CD4-positive, alpha-beta T cell treated with Interleukin-1 beta for 1 hour (primary cell): ENCODE data around the gene POU3F1.

ENCODE experiments used
- DNase-seq, 2 donors: peaks; one replicate each; pipeline ENCODE4 v3.0.0-alpha.2; 2020 to 2022

Gene POU3F1

GRCh38 chr1:38046333-38046883 lies at the start of gene POU3F1:
Gene POU3F1 (minus strand): TSS chr1:38046793. CDS start chr1:38046743, 50 bp downstream.
- peak in 1 of 2 donors; percentile 27 for DNase-seq

GRCh38 chr1:38095454-38095931 lies 48.9 kb upstream of the POU3F1 start:
- no peak for DNase-seq

GRCh38 chr1:38094711-38095290 lies 48.2 kb upstream of the POU3F1 start:
- DNase-seq: no peak

- DNase-seq: no peak
Observed at GRCh38 chr1:38093569-38094520, 47.3 kb upstream of the POU3F1 start.

- DNase-seq: no peak
Observed at GRCh38 chr1:38092256-38092655, 45.7 kb upstream of the POU3F1 start.

GRCh38 chr1:38090796-38091195 lies 44.2 kb upstream of the POU3F1 start:
- no peak for DNase-seq

GRCh38 chr1:38089712-38090360 lies 43.2 kb upstream of the POU3F1 start:
- DNase-seq: no peak

- no peak for DNase-seq
Observed at GRCh38 chr1:38088791-38089190, 42.2 kb upstream of the POU3F1 start.

- DNase-seq: no peak
Observed at GRCh38 chr1:38088366-38088765, 41.8 kb upstream of the POU3F1 start.

GRCh38 chr1:38087676-38088075 lies 41.1 kb upstream of the POU3F1 start:
- no peak for DNase-seq

GRCh38 chr1:38085666-38086330 lies 39.2 kb upstream of the POU3F1 start:
- DNase-seq: no peak

GRCh38 chr1:38084700-38085099 lies 38.1 kb upstream of the POU3F1 start:
- DNase-seq: no peak

GRCh38 chr1:38084113-38084512 lies 37.5 kb upstream of the POU3F1 start:
- no peak for DNase-seq

- DNase-seq: no peak
Observed at GRCh38 chr1:38083541-38083940, 36.9 kb upstream of the POU3F1 start.

GRCh38 chr1:38082769-38083263 lies 36.2 kb upstream of the POU3F1 start:
- no peak for DNase-seq

- no peak for DNase-seq
Observed at GRCh38 chr1:38079019-38079418, 32.4 kb upstream of the POU3F1 start.

GRCh38 chr1:38077523-38078147 lies 31.0 kb upstream of the POU3F1 start:
- DNase-seq: no peak

GRCh38 chr1:38076455-38076854 lies 29.9 kb upstream of the POU3F1 start:
- no peak for DNase-seq

GRCh38 chr1:38076038-38076437 lies 29.4 kb upstream of the POU3F1 start:
- DNase-seq: no peak

GRCh38 chr1:38075191-38075590 lies 28.6 kb upstream of the POU3F1 start:
- DNase-seq: no peak

- no peak for DNase-seq
Observed at GRCh38 chr1:38074302-38074677, 27.7 kb upstream of the POU3F1 start.
